CD14-positive monocyte (primary cell): Measurements from ENCODE around the gene NOS1. TPM values are rescaled to one million over a fixed set of nuclear protein-coding genes. Genes with fewer than 3 reads are reported as not detected.

Experiments used
- DNase-seq, 3 donors: peaks; one replicate each; pipeline ENCODE4 v3.0.0-alpha.2; 2011 to 2022
- H2AFZ ChIP-seq: 2 replicates; pipeline ENCODE4 v1.6.0; 2012; ENCODE audit warnings: mild to moderate bottlenecking, low read depth, low read length, inconsistent platforms; ENCODE audit not compliant: insufficient read depth, poor library complexity, severe bottlenecking
- H3K27ac ChIP-seq, 2 donors: 1 replicate in 1 of 2; 2 replicates in 1 of 2; pipeline ENCODE4 v1.5.1; 2012 to 2013; ENCODE audit warnings: low read length in 2 of 2, control low read depth in 1 of 2, inconsistent platforms in 1 of 2, low read depth in 1 of 2, mild to moderate bottlenecking in 1 of 2
- H3K27me3 ChIP-seq, 2 donors: one replicate each; pipeline versions ENCODE4 v1.6.0 to v1.6.1; 2011 to 2013; ENCODE audit warnings: low read length in 2 of 2; ENCODE audit not compliant: control insufficient read depth in 2 of 2, insufficient read depth in 2 of 2
- H3K36me3 ChIP-seq, 2 donors: replicated peaks in 1 of 2; 1 replicate in 1 of 2; 2 replicates in 1 of 2; pipeline versions ENCODE4 v1.5.1 to v1.6.1; 2012 to 2013; ENCODE audit warnings: low read length in 2 of 2, control low read depth in 1 of 2, inconsistent platforms in 1 of 2, mild to moderate bottlenecking in 1 of 2; ENCODE audit not compliant: insufficient read depth in 2 of 2, control insufficient read depth in 1 of 2
- H3K4me1 ChIP-seq, 2 donors: 1 replicate in 1 of 2; 2 replicates in 1 of 2; pipeline versions ENCODE4 v1.5.1 to v1.6.1; 2012 to 2013; ENCODE audit warnings: low read length in 2 of 2, control low read depth in 1 of 2, inconsistent platforms in 1 of 2, mild to moderate bottlenecking in 1 of 2, moderate library complexity in 1 of 2; ENCODE audit not compliant: insufficient read depth in 2 of 2, control insufficient read depth in 1 of 2
- H3K4me2 ChIP-seq: replicated peaks from 2 replicates; pipeline ENCODE3; 2012; ENCODE audit warnings: low read length, moderate library complexity, mild to moderate bottlenecking; ENCODE audit not compliant: poor library complexity, severe bottlenecking; ENCODE audit errors: extremely low read depth
- H3K4me3 ChIP-seq, 3 experiments: fragments of 200-600 bp in 1 of 3; sonication (generic) in 1 of 3; replicated peaks in 1 of 3; 1 replicate in 2 of 3; 2 replicates in 1 of 3; pipeline ENCODE4 v1.5.1; 2011 to 2013; ENCODE audit warnings: low read length in 3 of 3, mild to moderate bottlenecking in 3 of 3, control low read depth in 2 of 3, low read depth in 2 of 3, inconsistent platforms in 1 of 3, moderate library complexity in 1 of 3
- H3K79me2 ChIP-seq: 2 replicates; pipeline ENCODE4 v1.6.0; 2012; ENCODE audit warnings: mild to moderate bottlenecking, control low read depth, inconsistent platforms, low read length, moderate library complexity; ENCODE audit not compliant: insufficient read depth
- H3K9ac ChIP-seq: 2 replicates; pipeline ENCODE4 v1.6.0; 2017; ENCODE audit warnings: low read length, mild to moderate bottlenecking; ENCODE audit not compliant: insufficient read depth, poor library complexity, severe bottlenecking
- H3K9me3 ChIP-seq, 2 donors: replicated peaks in 1 of 2; 1 replicate in 1 of 2; 2 replicates in 1 of 2; pipeline versions ENCODE4 v1.5.1 to v1.6.1; 2012 to 2013; ENCODE audit warnings: low read length in 2 of 2, control low read depth in 1 of 2; ENCODE audit not compliant: control insufficient read depth in 1 of 2, insufficient read depth in 1 of 2
- H4K20me1 ChIP-seq: 2 replicates; pipeline ENCODE4 v1.6.0; 2012; ENCODE audit warnings: mild to moderate bottlenecking, low read length, control low read depth, moderate library complexity; ENCODE audit not compliant: insufficient read depth
- H3K27ac Mint-ChIP-seq, 7 donors: one replicate each; pipeline ENCODE4 v1.8.0; 2020; ENCODE audit warnings: mild to moderate bottlenecking in 7 of 7, mixed read lengths in 7 of 7, moderate library complexity in 6 of 7, inconsistent platforms in 2 of 7
- H3K27me3 Mint-ChIP-seq, 3 donors: one replicate each; pipeline ENCODE4 v1.8.0; 2021 to 2022; ENCODE audit warnings: low read depth in 3 of 3, mild to moderate bottlenecking in 3 of 3, mixed read lengths in 3 of 3, moderate library complexity in 3 of 3, inconsistent platforms in 1 of 3
- H3K36me3 Mint-ChIP-seq, 2 donors: one replicate each; pipeline ENCODE4 v1.8.0; 2020; ENCODE audit warnings: mixed read lengths in 2 of 2, inconsistent platforms in 1 of 2, mild to moderate bottlenecking in 1 of 2
- H3K4me1 Mint-ChIP-seq: one replicate; pipeline ENCODE4 v1.8.0; 2020; ENCODE audit warnings: mild to moderate bottlenecking, mixed read lengths
- H3K4me3 Mint-ChIP-seq, 2 donors: one replicate each; pipeline ENCODE4 v1.8.0; 2020; ENCODE audit warnings: mild to moderate bottlenecking in 2 of 2, mixed read lengths in 2 of 2, moderate library complexity in 1 of 2
- H3K9me3 Mint-ChIP-seq, 7 donors: one replicate each; pipeline ENCODE4 v1.8.0; 2020 to 2022; ENCODE audit warnings: mixed read lengths in 7 of 7, mild to moderate bottlenecking in 6 of 7, moderate library complexity in 6 of 7, inconsistent platforms in 2 of 7
- CTCF ChIP-seq: fragments of 200-600 bp; IDR thresholded peaks from one replicate; pipeline ENCODE4 v1.8.0; 2022; ENCODE audit warnings: antibody characterized with exemption, mild to moderate bottlenecking
- WGBS: methylation state at CpG from one replicate; pipeline ENCODE4 v1.1.5; 2013; ENCODE audit warnings: missing lambda C conversion rate; ENCODE audit not compliant: insufficient coverage; 5-methylcytosine and 5-hydroxymethylcytosine counted together
- intact Hi-C, 2 donors: fragments of 100-400 bp; cut with micrococcal nuclease; formaldehyde crosslinking; loops; one replicate each; pipeline versions ENCODE4 v1.15.0 to v1.15.1; 2023
- polyA plus RNA-seq, 3 donors: library from polyadenylated mRNA; depleted of rRNA in 1 of 3; unstranded in 2 of 3; stranded (reverse) in 1 of 3; fragments of 300-500 nt in 2 of 3; fragments of >200 nt in 1 of 3; fragmentation: Illumina TruSeq in 2 of 3; gene quantifications; 1 replicate in 2 of 3; 2 replicates in 1 of 3; pipeline ENCODE4 v1.2.3, GENCODE V29; 2012 to 2021

The NOS1 gene
- polyA plus RNA-seq, 3 donors, result not detected

- Mint-ChIP-seq H3K4me1 (no peaks in the 10 kb centered on the region), H3K27ac (no peak overlapping the region), H3K27me3 (peaks cover 10 to 14% (median 11%) of the 10 kb centered on the region in 3 donors), H3K9me3 (peaks cover 0 to 2% (median 0%) of the 10 kb centered on the region in 7 donors), H3K36me3 (no peaks in the 10 kb centered on the region), H3K4me3 (no peak overlapping the region)
- no peak overlapping the region for H2AFZ ChIP-seq
- H3K4me2 ChIP-seq, result no peak overlapping the region
- H3K4me3 ChIP-seq, result no peak overlapping the region
- DNase-seq, result no peak
- no peak for TF ChIP-seq CTCF
- H3K79me2 ChIP-seq, result no peaks in the 10 kb centered on the region
- H3K27ac ChIP-seq, result no peak overlapping the region
- H3K27me3 ChIP-seq, result no peaks in the 10 kb centered on the region
- H3K4me1 ChIP-seq, result no peaks in the 10 kb centered on the region
- intact Hi-C loops, result loop anchor here (5.0 kb wide), 1 partner anchor 628 kb away; no protein-coding TSS in a partner anchor
- no peaks in the 10 kb centered on the region for H3K36me3 ChIP-seq
- H4K20me1 ChIP-seq, result no peaks in the 10 kb centered on the region
- 64% methylated on average over 3 of the region's 3 CpGs for WGBS
- H3K9ac ChIP-seq, result no peak overlapping the region
- no peaks in the 10 kb centered on the region for H3K9me3 ChIP-seq
Observed at GRCh38 chr12:117209626-117210025, 151.8 kb downstream of the NOS1 start.

- no peak overlapping the region for H3K4me3 Mint-ChIP-seq
- H3K27me3 Mint-ChIP-seq, result peaks cover 10 to 13% (median 12%) of the 10 kb centered on the region in 3 donors
Observed at GRCh38 chr12:117208811-117209455, 152.5 kb downstream of the NOS1 start.

More at GRCh38 chr12:117208811-117209455, 152.5 kb downstream of the NOS1 start:
- Histone ChIP-seq H4K20me1 (no peaks in the 10 kb centered on the region), H3K27ac (no peak overlapping the region), H3K4me3 (no peak overlapping the region), H3K79me2 (no peaks in the 10 kb centered on the region), H3K4me2 (no peak overlapping the region), H3K9ac (no peak overlapping the region), H2AFZ (no peak overlapping the region), H3K4me1 (no peaks in the 10 kb centered on the region), H3K36me3 (no peaks in the 10 kb centered on the region), H3K9me3 (no peaks in the 10 kb centered on the region), H3K27me3 (no peaks in the 10 kb centered on the region)
- intact Hi-C loops, result no loop called here
- Mint-ChIP-seq H3K4me1 (no peaks in the 10 kb centered on the region), H3K9me3 (peaks cover 0 to 2% (median 0%) of the 10 kb centered on the region in 7 donors), H3K27ac (no peak overlapping the region), H3K36me3 (no peaks in the 10 kb centered on the region)
- DNase-seq, result no peak
- WGBS, result 87% methylated on average over 4 of the region's 13 CpGs
- no peak for TF ChIP-seq CTCF
